Tibial artery (tissue), 4 donors: ENCODE data around the gene HDAC4.

Experiments
- DNase-seq, 2 donors: peaks; one replicate each; pipeline ENCODE4 v3.0.0-alpha.2; 2019
- H3K27ac ChIP-seq, 2 donors: fragments of 200-600 bp; sonication (generic) in 1 of 2; 1 replicate in 1 of 2; 2 replicates in 1 of 2; pipeline ENCODE4 v1.5.1; 2018 to 2019; ENCODE audit warnings: mild to moderate bottlenecking in 1 of 2
- H3K27me3 ChIP-seq, 2 donors: fragments of 200-600 bp; sonication (generic) in 1 of 2; one replicate each; pipeline versions ENCODE4 v1.5.1 to v1.6.0; 2016 to 2019
- H3K36me3 ChIP-seq, 3 donors: fragments of 200-600 bp; sonication (generic) in 2 of 3; one replicate each; pipeline ENCODE4 v1.5.1; 2016 to 2019; ENCODE audit warnings: mild to moderate bottlenecking in 2 of 3
- H3K4me1 ChIP-seq, 4 donors: fragments of 200-600 bp; sonication (generic) in 2 of 4; 1 replicate in 3 of 4; 2 replicates in 1 of 4; pipeline ENCODE4 v1.5.1; 2016 to 2019
- H3K4me3 ChIP-seq, 2 donors: fragments of 200-600 bp; sonication (generic) in 1 of 2; 1 replicate in 1 of 2; 2 replicates in 1 of 2; pipeline ENCODE4 v1.5.1; 2018 to 2019; ENCODE audit warnings: mild to moderate bottlenecking in 2 of 2
- H3K9me3 ChIP-seq, 3 donors: fragments of 200-600 bp; sonication (generic) in 1 of 3; one replicate each; pipeline ENCODE4 v1.5.1; 2016 to 2019
- CTCF ChIP-seq, 2 experiments: fragments of 200-600 bp in 1 of 2; fragments of 450-650 bp in 1 of 2; IDR thresholded peaks; one replicate each; pipeline ENCODE4 v1.5.1; 2017 to 2019; ENCODE audit warnings: antibody characterized with exemption in 2 of 2, mild to moderate bottlenecking in 1 of 2, moderate library complexity in 1 of 2
- intact Hi-C: fragments of 100-400 bp; cut with DNase I; formaldehyde crosslinking; loops from one replicate; pipeline ENCODE4 v1.15.0; 2023; ENCODE audit warnings: low total_unique reads

HDAC4 gene

GRCh38 chr2:239443102-239443620 is 42.3 kb upstream of the HDAC4 start:
- Histone ChIP-seq H3K27ac (no peak overlapping the region), H3K4me3 (no peak overlapping the region), H3K27me3 (peaks cover 0 to 19% of the 10 kb centered on the region in 2 donors), H3K36me3 (no peaks in the 10 kb centered on the region), H3K9me3 (no peaks in the 10 kb centered on the region), H3K4me1 (peaks cover 0 to 23% (median 19%) of the 10 kb centered on the region in 4 donors)
- intact Hi-C loops: no loop called here
- no peak for TF ChIP-seq CTCF (IDR thresholded peaks at IDR 0.05)
- no peak for DNase-seq

- no peaks in the 10 kb centered on the region for H3K9me3 ChIP-seq
- DNase-seq: no peak
- H3K4me1 ChIP-seq: peaks cover 0 to 23% (median 19%) of the 10 kb centered on the region in 4 donors
- no peaks in the 10 kb centered on the region for H3K36me3 ChIP-seq
- peaks cover 0 to 19% of the 10 kb centered on the region in 2 donors for H3K27me3 ChIP-seq
- no peak overlapping the region for H3K27ac ChIP-seq
- TF ChIP-seq CTCF (IDR thresholded peaks at IDR 0.05): no peak
- intact Hi-C loops: no loop called here
- no peak overlapping the region for H3K4me3 ChIP-seq
Measured at GRCh38 chr2:239442192-239442591, 41.4 kb upstream of the HDAC4 start.

GRCh38 chr2:239441261-239442078 is 40.6 kb upstream of the HDAC4 start:
- Histone ChIP-seq H3K27me3 (peaks cover 0 to 20% of the 10 kb centered on the region in 2 donors), H3K4me1 (peaks cover 0 to 23% (median 19%) of the 10 kb centered on the region in 4 donors), H3K9me3 (no peaks in the 10 kb centered on the region), H3K4me3 (peak overlapping the region; percentile 22 to 40), H3K36me3 (no peaks in the 10 kb centered on the region), H3K27ac (no peak overlapping the region)
- no peak for TF ChIP-seq CTCF (IDR thresholded peaks at IDR 0.05)
- intact Hi-C loops: no loop called here
- no peak for DNase-seq

GRCh38 chr2:239440511-239440959 is 39.7 kb upstream of the HDAC4 start:
- Histone ChIP-seq H3K4me3 (peak overlapping the region; percentile 22 to 40), H3K9me3 (no peaks in the 10 kb centered on the region), H3K27ac (no peak overlapping the region), H3K27me3 (peaks cover 0 to 25% of the 10 kb centered on the region in 2 donors), H3K4me1 (peaks cover 0 to 17% (median 16%) of the 10 kb centered on the region in 4 donors), H3K36me3 (no peaks in the 10 kb centered on the region)
- intact Hi-C loops: no loop called here
- no peak for DNase-seq
- no peak for TF ChIP-seq CTCF (IDR thresholded peaks at IDR 0.05)

- H3K27ac ChIP-seq: no peak overlapping the region
- no peak for TF ChIP-seq CTCF (IDR thresholded peaks at IDR 0.05)
- peaks cover 0 to 16% (median 13%) of the 10 kb centered on the region in 4 donors for H3K4me1 ChIP-seq
- H3K36me3 ChIP-seq: no peaks in the 10 kb centered on the region
- intact Hi-C loops: no loop called here
- peaks cover 0 to 25% of the 10 kb centered on the region in 2 donors for H3K27me3 ChIP-seq
- no peak overlapping the region for H3K4me3 ChIP-seq
- H3K9me3 ChIP-seq: no peaks in the 10 kb centered on the region
- no peak for DNase-seq
Measured at GRCh38 chr2:239439754-239440315, 39.0 kb upstream of the HDAC4 start.
